HepG2 (cell line): ENCODE data around the gene TMEM144. TPM values are rescaled to one million over a fixed set of nuclear protein-coding genes. Genes with fewer than 3 reads are reported as not detected.

Experiments used
- ATAC-seq: fragments of 200-7000 bp; cut with Tn5 transposase; 3 replicates; pipeline ENCODE4 v1.9.1; 2020; ENCODE audit warnings: mild to moderate bottlenecking, moderate library complexity
- BruUV-seq: library from RNA; stranded (reverse); fragments of 400-500 nt; replicated peaks from 2 replicates; lab custom pipeline; 2021; lab: Mats Ljungman, UMichigan
- CTCF ChIA-PET: fragments of 300-600 bp; formaldehyde crosslinking; extraction: SDS; loops from one replicate; lab custom pipeline; 2021; ENCODE audit warnings: low total read pairs, inconsistent platforms, low intra/inter-chr PET ratio; lab: Yijun Ruan, JAX
- POLR2A ChIA-PET: fragments of 350-600 bp; sonication (Branson Sonifier 250); formaldehyde crosslinking; loops from one replicate; lab custom pipeline; 2020; ENCODE audit warnings: antibody characterized with exemption, inconsistent platforms; lab: Yijun Ruan, JAX
- DNase-seq: peaks from one replicate; pipeline ENCODE4 v3.0.0-alpha.2; 2015; ENCODE audit warnings: low spot score
- FAIRE-seq: peaks from 3 replicates; lab custom pipeline; 2011; peaks lifted over from hg19 to GRCh38; lab: Jason Lieb, UNC
- H2AFZ ChIP-seq: one replicate; pipeline ENCODE4 v1.6.1; 2011; ENCODE audit warnings: low read length, inconsistent platforms
- H3K27ac ChIP-seq: fragments of 300-600 bp; 3 replicates; pipeline ENCODE4 v1.8.0; 2011; ENCODE audit warnings: mixed run types, mild to moderate bottlenecking, mixed read lengths, low read length, inconsistent platforms; ENCODE audit not compliant: insufficient read depth; ENCODE audit errors: extremely low read length
- H3K27me3 ChIP-seq, 2 experiments: fragments of 200-600 bp in 1 of 2; 2 replicates in 1 of 2; 3 replicates in 1 of 2; pipeline versions ENCODE4 v1.6.0 to v1.8.0; 2011; ENCODE audit warnings: low read length in 2 of 2, mild to moderate bottlenecking in 2 of 2, moderate library complexity in 2 of 2, inconsistent platforms in 1 of 2; ENCODE audit not compliant: insufficient read depth in 2 of 2, control insufficient read depth in 1 of 2
- H3K36me3 ChIP-seq, 2 experiments: fragments of 200-600 bp in 1 of 2; replicated peaks in 1 of 2; 2 replicates in 1 of 2; 3 replicates in 1 of 2; pipeline versions ENCODE4 v1.5.1 to v1.8.0; 2011; ENCODE audit warnings: low read length in 2 of 2, inconsistent platforms in 1 of 2; ENCODE audit not compliant: insufficient read depth in 2 of 2, control insufficient read depth in 1 of 2
- H3K4me1 ChIP-seq: 2 replicates; pipeline ENCODE4 v1.5.1; 2012; ENCODE audit warnings: low read length, inconsistent platforms; ENCODE audit not compliant: insufficient read depth
- H3K4me2 ChIP-seq: 2 replicates; pipeline ENCODE4 v1.6.0; 2011; ENCODE audit warnings: low read depth, low read length, inconsistent platforms
- H3K4me3 ChIP-seq, 3 experiments: fragments of 200-600 bp in 1 of 3; sonication (generic), shearing (Covaris generic) in 1 of 3; replicated peaks in 1 of 3; 2 replicates each; pipeline ENCODE4 v1.5.1; 2011 to 2016; ENCODE audit warnings: low read length in 3 of 3, inconsistent platforms in 2 of 3, low read depth in 2 of 3, mild to moderate bottlenecking in 2 of 3, control low read depth in 1 of 3, mixed read lengths in 1 of 3; ENCODE audit not compliant: insufficient read depth in 1 of 3
- H3K79me2 ChIP-seq: one replicate; pipeline ENCODE4 v1.6.1; 2011; ENCODE audit warnings: low read length, inconsistent platforms; ENCODE audit not compliant: insufficient read depth
- H3K9ac ChIP-seq: 2 replicates; pipeline ENCODE4 v1.6.0; 2011; ENCODE audit warnings: mild to moderate bottlenecking, low read depth, low read length, inconsistent platforms; ENCODE audit not compliant: insufficient read depth
- H3K9me3 ChIP-seq: 2 replicates; pipeline ENCODE4 v1.5.1; 2012; ENCODE audit warnings: mild to moderate bottlenecking, low read length
- H4K20me1 ChIP-seq: 2 replicates; pipeline ENCODE4 v1.6.0; 2011; ENCODE audit warnings: inconsistent platforms, mild to moderate bottlenecking, low read length, moderate library complexity; ENCODE audit not compliant: insufficient read depth
- ELF3 ChIP-seq: IDR thresholded peaks from 2 replicates; pipeline ENCODE4 v1.6.1; 2016; ENCODE audit warnings: missing genetic modification reagents, missing compliant biosample characterization
- ETV5 ChIP-seq: IDR thresholded peaks from 2 replicates; pipeline ENCODE4 v1.6.1; 2018; ENCODE audit warnings: missing biosample characterization, missing genetic modification reagents, inconsistent platforms, borderline replicate concordance
- FIP1L1 ChIP-seq: fragments of 200-400 bp; formaldehyde crosslinking; IDR thresholded peaks from 2 replicates; pipeline ENCODE4 v1.6.1; 2018; ENCODE audit warnings: low read depth, mild to moderate bottlenecking, low read length, moderate library complexity, borderline replicate concordance; ENCODE audit not compliant: insufficient read depth
- GMEB2 ChIP-seq: IDR thresholded peaks from 2 replicates; pipeline ENCODE4 v1.6.1; 2016; ENCODE audit warnings: missing biosample characterization, missing genetic modification reagents, low read depth
- HOXA3 ChIP-seq: sonication (generic); formaldehyde crosslinking; IDR thresholded peaks from 2 replicates; pipeline ENCODE4 v1.5.0; 2020; ENCODE audit warnings: missing genetic modification reagents
- IRX3 ChIP-seq: sonication (generic); formaldehyde crosslinking; IDR thresholded peaks from 2 replicates; pipeline ENCODE4 v1.8.1; 2023; ENCODE audit warnings: mild to moderate bottlenecking, low read depth, missing genetic modification reagents, borderline replicate concordance
- NFYB ChIP-seq: sonication (generic); formaldehyde crosslinking; IDR thresholded peaks from 2 replicates; pipeline ENCODE4 v1.4.0; 2020; ENCODE audit warnings: missing genetic modification reagents
- NR2F1 ChIP-seq, 2 experiments: fragments of 450-650 bp in 1 of 2; formaldehyde crosslinking in 1 of 2; IDR thresholded peaks; 2 replicates each; pipeline versions ENCODE4 v1.5.0 to v1.6.1; 2016 to 2020; ENCODE audit warnings: mild to moderate bottlenecking in 1 of 2, missing compliant biosample characterization in 1 of 2, missing genetic modification reagents in 1 of 2, moderate library complexity in 1 of 2
- PAWR ChIP-seq: sonication (generic); formaldehyde crosslinking; IDR thresholded peaks from 2 replicates; pipeline ENCODE4 v1.4.0; 2020; ENCODE audit warnings: missing genetic modification reagents, mild to moderate bottlenecking, borderline replicate concordance
- PITX1 ChIP-seq: sonication (generic); formaldehyde crosslinking; IDR thresholded peaks from 2 replicates; pipeline ENCODE4 v1.5.1; 2020; ENCODE audit warnings: mild to moderate bottlenecking, missing genetic modification reagents
- RFX3 ChIP-seq: IDR thresholded peaks from 2 replicates; pipeline ENCODE4 v1.6.1; 2016; ENCODE audit warnings: missing biosample characterization, missing genetic modification reagents
- RXRB ChIP-seq: IDR thresholded peaks from 2 replicates; pipeline ENCODE4 v1.6.1; 2016; ENCODE audit warnings: borderline replicate concordance, missing genetic modification reagents, missing compliant biosample characterization
- SOX13 ChIP-seq, 3 experiments: fragments of 450-650 bp in 1 of 3; sonication (generic) in 1 of 3; formaldehyde crosslinking in 1 of 3; IDR thresholded peaks in 2 of 3; conservative IDR thresholded peaks in 1 of 3; 2 replicates each; pipeline versions ENCODE4 v1.5.0 to v1.6.1; 2016 to 2020; ENCODE audit warnings: antibody characterized with exemption in 1 of 3, mild to moderate bottlenecking in 1 of 3, missing compliant biosample characterization in 1 of 3, missing genetic modification reagents in 1 of 3, moderate library complexity in 1 of 3
- ZNF20 ChIP-seq: sonication (generic); formaldehyde crosslinking; IDR thresholded peaks from 2 replicates; pipeline ENCODE4 v1.4.0; 2020; ENCODE audit warnings: mild to moderate bottlenecking, moderate library complexity, missing genetic modification reagents
- ZNF432 ChIP-seq: sonication (generic); formaldehyde crosslinking; IDR thresholded peaks from 2 replicates; pipeline ENCODE4 v1.5.0; 2020; ENCODE audit warnings: missing genetic modification reagents, mild to moderate bottlenecking, borderline replicate concordance
- ZNF549 ChIP-seq: sonication (generic); formaldehyde crosslinking; IDR thresholded peaks from 2 replicates; pipeline ENCODE4 v1.5.0; 2020; ENCODE audit warnings: missing genetic modification reagents
- ZNF768 ChIP-seq: sonication (generic); formaldehyde crosslinking; IDR thresholded peaks from 2 replicates; pipeline ENCODE4 v1.4.0; 2020; ENCODE audit warnings: missing genetic modification reagents
- ZNF770 ChIP-seq: sonication (generic); formaldehyde crosslinking; IDR thresholded peaks from 2 replicates; pipeline ENCODE4 v1.5.0; 2020; ENCODE audit warnings: mild to moderate bottlenecking, missing genetic modification reagents
- ZNF816 ChIP-seq: sonication (generic); formaldehyde crosslinking; IDR thresholded peaks from 2 replicates; pipeline ENCODE4 v1.8.0; 2022; ENCODE audit warnings: missing genetic modification reagents, mild to moderate bottlenecking, borderline replicate concordance
- WGBS: methylation state at CpG from one replicate; pipeline ENCODE4 v1.1.6; 2017; ENCODE audit warnings: low lambda C conversion rate; 5-methylcytosine and 5-hydroxymethylcytosine counted together
- in situ Hi-C: cut with HindIII; loops from 2 replicates; pipeline ENCODE4 v1.10.0; 2017; ENCODE audit warnings: low pct_unique_long_range_greater_than_20kb; ENCODE audit not compliant: extremely low pct_ligation_motif_present
- intact Hi-C: fragments of 100-400 bp; cut with micrococcal nuclease; formaldehyde crosslinking; loops from one replicate; pipeline ENCODE4 v1.10.0; 2022; ENCODE audit not compliant: unreplicated experiment
- polyA plus RNA-seq, 8 experiments: library from polyadenylated mRNA; depleted of rRNA in 3 of 8; stranded (reverse) in 7 of 8; unstranded in 1 of 8; fragments of >200 nt; fragmentation: Illumina TruSeq in 4 of 8; extraction: Trizol in 4 of 8; gene quantifications; 2 replicates each; pipeline versions ENCODE4 v1.2.1 to v1.2.3, GENCODE V29; 2011 to 2016; ENCODE audit warnings: low read depth in 4 of 8, missing spikeins in 1 of 8, mixed read lengths in 1 of 8; ENCODE audit not compliant: insufficient read depth in 1 of 8
- total RNA-seq, 5 experiments: library from RNA; depleted of rRNA; stranded (reverse); fragments of >200 nt; fragmentation: Illumina TruSeq; extraction: Trizol; gene quantifications; 2 replicates each; pipeline ENCODE4 v1.2.3, GENCODE V29; 2016; ENCODE audit warnings: low read depth in 1 of 5

Gene TMEM144
- total and polyA plus RNA-seq, 2 of the 13 experiments (the other 11 are each of a cell fraction or from before 2014, with no cell fraction given) = 10.9 to 12.3 TPM

GRCh38 chr4:158299459-158300007 is 89.2 kb downstream of the TMEM144 start:
- peaks cover 45% of the 10 kb centered on the region for H3K4me1 ChIP-seq
- DNase-seq (peak; percentile 61), ATAC-seq (peak; percentile 98), FAIRE-seq (peak; percentile 79)
- peaks cover 10% of the 10 kb centered on the region; the same call in 1 of the 2 replicates for H3K9me3 ChIP-seq
- ChIA-PET POLR2A (no interaction called here), CTCF (no interaction called here)
- H3K4me3 ChIP-seq = peak overlapping the region; percentile 24 to 37 (median 24); a peak in 4 of 6 replicates
- peak overlapping the region; percentile 18 for H3K27ac ChIP-seq
- in situ Hi-C loops (no loop called here), intact Hi-C loops (no loop called here)
- 3% methylated on average over 4 of the region's 4 CpGs for WGBS
- no peak overlapping the region for H3K9ac ChIP-seq
- H3K27me3 ChIP-seq = peaks cover 0 to 4% of the 10 kb centered on the region in 2 experiments; a peak in 1 of 5 replicates
- no peaks in the 10 kb centered on the region for H3K79me2 ChIP-seq
- H3K4me2 ChIP-seq = peak overlapping the region; percentile 66
- H2AFZ ChIP-seq = no peak overlapping the region
- BruUV-seq = no TSS peak
- no peaks in the 10 kb centered on the region for H4K20me1 ChIP-seq
- no peaks in the 10 kb centered on the region for H3K36me3 ChIP-seq
- TF ChIP-seq ZNF768 (CRISPR knock-in tag) (no peak), ZNF549 (CRISPR knock-in tag) (no peak), RXRB (CRISPR knock-in tag) (0 out of 2 replicates have a peak, but pooled peaks have one; percentile 36), SOX13 (IDR thresholded peaks at IDR 0.05) (no peak), SOX13 (CRISPR knock-in tag; conservative IDR thresholded peaks at IDR 0.05 in 1 of 2, IDR thresholded peaks at IDR 0.05 in 1 of 2) (0 out of 4 replicates have a peak, but pooled peaks of 1 of the 2 experiments have one; percentile 25), ELF3 (no peak), ZNF20 (CRISPR knock-in tag) (no peak), GMEB2 (CRISPR knock-in tag) (no peak), NFYB (CRISPR knock-in tag) (no peak), ZNF770 (CRISPR knock-in tag) (peak; percentile 2; the same call in 1 of the 2 replicates), ETV5 (CRISPR knock-in tag) (peak; percentile 38; the same call in 1 of the 2 replicates), ZNF432 (CRISPR knock-in tag) (no peak), NR2F1 (CRISPR knock-in tag; IDR thresholded peaks at IDR 0.05) (no peak), RFX3 (CRISPR knock-in tag) (no peak), IRX3 (CRISPR knock-in tag) (no peak), HOXA3 (CRISPR knock-in tag) (no peak), FIP1L1 (no peak), PITX1 (CRISPR knock-in tag) (0 out of 2 replicates have a peak, but pooled peaks have one; percentile 19), ZNF816 (CRISPR knock-in tag) (no peak), PAWR (CRISPR knock-in tag) (no peak)
